T-helper 1 cell (primary cell): ENCODE results near the gene UNC5B.

Experiments used
- DNase-seq, 5 donors: peaks; one replicate each; pipeline ENCODE4 v3.0.0-alpha.2; 2012 to 2020

The UNC5B gene

GRCh38 chr10:71348850-71349249 is 136.5 kb downstream of the UNC5B start:
- DNase-seq, result no peak

GRCh38 chr10:71349406-71349805 is 137.0 kb downstream of the UNC5B start:
- DNase-seq, result no peak

- DNase-seq, result no peak
These were observed 138.7 kb downstream of the UNC5B start for GRCh38 chr10:71351087-71351486.

- DNase-seq, result no peak
These were observed 139.4 kb downstream of the UNC5B start for GRCh38 chr10:71351628-71352319.
